ENCODE data around the gene LPCAT2. TPM values are rescaled to one million over a fixed set of nuclear protein-coding genes. Genes with fewer than 3 reads are reported as not detected.

The LPCAT2 gene
- total and polyA plus RNA-seq, 2 of the 13 experiments (the other 11 are each of a cell fraction or from before 2014, with no cell fraction given): 9.9 to 17.6 TPM

- 2% methylated on average over 7 of the region's 7 CpGs for WGBS (ENCODE audit: low lambda C conversion rate)
- TF ChIP-seq GATAD2A (CRISPR knock-in tag; IDR thresholded peaks at IDR 0.05) (0 out of 2 replicates have a peak, but pooled peaks have one; percentile 39), RARA (CRISPR knock-in tag; IDR thresholded peaks at IDR 0.05) (0 out of 2 replicates have a peak, but pooled peaks have one; percentile 46), NR2F6 (IDR thresholded peaks at IDR 0.05) (peak; percentile 74), NR2F6 (CRISPR knock-in tag; IDR thresholded peaks at IDR 0.05) (peak; percentile 69), GABPA (IDR thresholded peaks at IDR 0.05; ENCODE audit: low read depth, low read length) (no peak), GABPA (CRISPR knock-in tag; IDR thresholded peaks at IDR 0.05; ENCODE audit: low read depth) (peak; percentile 31; the same call in 1 of the 2 replicates), HINFP (CRISPR knock-in tag; IDR thresholded peaks at IDR 0.05; ENCODE audit: low read depth) (no peak), ZNF136 (CRISPR knock-in tag; IDR thresholded peaks at IDR 0.05; ENCODE audit: low read depth) (no peak), RXRB (CRISPR knock-in tag; IDR thresholded peaks at IDR 0.05; ENCODE audit: borderline replicate concordance) (peak; percentile 57; the same call in 1 of the 2 replicates), ZNF580 (CRISPR knock-in tag; IDR thresholded peaks at IDR 0.05; ENCODE audit: borderline replicate concordance, low read depth) (peak; percentile 30; the same call in 1 of the 2 replicates), KDM1A (CRISPR knock-in tag; IDR thresholded peaks at IDR 0.05) (peak; percentile 38; the same call in 1 of the 2 replicates), POGZ (CRISPR knock-in tag; IDR thresholded peaks at IDR 0.05) (0 out of 2 replicates have a peak, but pooled peaks have one; percentile 22), ISL2 (CRISPR knock-in tag; IDR thresholded peaks at IDR 0.05) (0 out of 2 replicates have a peak, but pooled peaks have one; percentile 20), ELF3 (CRISPR knock-in tag; IDR thresholded peaks at IDR 0.05) (peak; percentile 53; the same call in 1 of the 2 replicates)
- TF ChIP-seq, protein P1, sequence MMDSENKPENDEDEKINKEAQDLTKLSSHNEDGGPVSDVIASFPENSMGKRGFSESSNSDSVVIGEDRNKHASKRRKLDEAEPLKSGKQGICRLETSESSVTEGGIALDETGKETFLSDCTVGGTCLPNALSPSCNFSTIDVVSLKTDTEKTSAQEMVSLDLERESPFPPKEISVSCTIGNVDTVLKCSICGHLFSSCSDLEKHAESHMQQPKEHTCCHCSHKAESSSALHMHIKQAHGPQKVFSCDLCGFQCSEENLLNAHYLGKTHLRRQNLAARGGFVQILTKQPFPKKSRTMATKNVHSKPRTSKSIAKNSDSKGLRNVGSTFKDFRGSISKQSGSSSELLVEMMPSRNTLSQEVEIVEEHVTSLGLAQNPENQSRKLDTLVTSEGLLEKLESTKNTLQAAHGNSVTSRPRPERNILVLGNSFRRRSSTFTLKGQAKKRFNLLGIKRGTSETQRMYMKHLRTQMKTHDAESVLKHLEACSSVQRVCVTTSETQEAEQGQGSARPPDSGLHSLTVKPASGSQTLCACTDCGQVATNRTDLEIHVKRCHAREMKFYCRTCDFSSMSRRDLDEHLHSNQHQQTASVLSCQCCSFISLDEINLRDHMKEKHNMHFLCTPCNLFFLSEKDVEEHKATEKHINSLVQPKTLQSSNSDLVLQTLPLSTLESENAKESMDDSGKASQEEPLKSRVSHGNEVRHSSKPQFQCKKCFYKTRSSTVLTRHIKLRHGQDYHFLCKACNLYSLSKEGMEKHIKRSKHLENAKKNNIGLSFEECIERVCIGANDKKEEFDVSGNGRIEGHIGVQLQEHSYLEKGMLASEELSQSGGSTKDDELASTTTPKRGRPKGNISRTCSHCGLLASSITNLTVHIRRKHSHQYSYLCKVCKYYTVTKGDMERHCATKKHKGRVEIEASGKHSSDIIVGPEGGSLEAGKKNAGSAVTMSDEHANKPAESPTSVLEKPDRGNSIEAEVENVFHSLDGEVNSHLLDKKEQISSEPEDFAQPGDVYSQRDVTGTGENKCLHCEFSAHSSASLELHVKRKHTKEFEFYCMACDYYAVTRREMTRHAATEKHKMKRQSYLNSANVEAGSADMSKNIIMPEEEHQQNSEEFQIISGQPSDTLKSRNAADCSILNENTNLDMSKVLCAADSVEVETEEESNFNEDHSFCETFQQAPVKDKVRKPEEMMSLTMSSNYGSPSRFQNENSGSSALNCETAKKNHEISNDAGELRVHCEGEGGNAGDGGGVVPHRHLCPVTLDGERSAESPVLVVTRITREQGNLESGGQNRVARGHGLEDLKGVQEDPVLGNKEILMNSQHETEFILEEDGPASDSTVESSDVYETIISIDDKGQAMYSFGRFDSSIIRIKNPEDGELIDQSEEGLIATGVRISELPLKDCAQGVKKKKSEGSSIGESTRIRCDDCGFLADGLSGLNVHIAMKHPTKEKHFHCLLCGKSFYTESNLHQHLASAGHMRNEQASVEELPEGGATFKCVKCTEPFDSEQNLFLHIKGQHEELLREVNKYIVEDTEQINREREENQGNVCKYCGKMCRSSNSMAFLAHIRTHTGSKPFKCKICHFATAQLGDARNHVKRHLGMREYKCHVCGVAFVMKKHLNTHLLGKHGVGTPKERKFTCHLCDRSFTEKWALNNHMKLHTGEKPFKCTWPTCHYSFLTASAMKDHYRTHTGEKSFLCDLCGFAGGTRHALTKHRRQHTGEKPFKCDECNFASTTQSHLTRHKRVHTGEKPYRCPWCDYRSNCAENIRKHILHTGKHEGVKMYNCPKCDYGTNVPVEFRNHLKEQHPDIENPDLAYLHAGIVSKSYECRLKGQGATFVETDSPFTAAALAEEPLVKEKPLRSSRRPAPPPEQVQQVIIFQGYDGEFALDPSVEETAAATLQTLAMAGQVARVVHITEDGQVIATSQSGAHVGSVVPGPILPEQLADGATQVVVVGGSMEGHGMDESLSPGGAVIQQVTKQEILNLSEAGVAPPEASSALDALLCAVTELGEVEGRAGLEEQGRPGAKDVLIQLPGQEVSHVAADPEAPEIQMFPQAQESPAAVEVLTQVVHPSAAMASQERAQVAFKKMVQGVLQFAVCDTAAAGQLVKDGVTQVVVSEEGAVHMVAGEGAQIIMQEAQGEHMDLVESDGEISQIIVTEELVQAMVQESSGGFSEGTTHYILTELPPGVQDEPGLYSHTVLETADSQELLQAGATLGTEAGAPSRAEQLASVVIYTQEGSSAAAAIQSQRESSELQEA (CRISPR knock-in tag; IDR thresholded peaks at IDR 0.05; ENCODE audit: not compliant biosample characterization): no peak
- TF ChIP-seq, protein P2, sequence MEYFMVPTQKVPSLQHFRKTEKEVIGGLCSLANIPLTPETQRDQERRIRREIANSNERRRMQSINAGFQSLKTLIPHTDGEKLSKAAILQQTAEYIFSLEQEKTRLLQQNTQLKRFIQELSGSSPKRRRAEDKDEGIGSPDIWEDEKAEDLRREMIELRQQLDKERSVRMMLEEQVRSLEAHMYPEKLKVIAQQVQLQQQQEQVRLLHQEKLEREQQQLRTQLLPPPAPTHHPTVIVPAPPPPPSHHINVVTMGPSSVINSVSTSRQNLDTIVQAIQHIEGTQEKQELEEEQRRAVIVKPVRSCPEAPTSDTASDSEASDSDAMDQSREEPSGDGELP (IDR thresholded peaks at IDR 0.05; ENCODE audit: borderline replicate concordance, low read depth): peak; percentile 75; the same call in 1 of the 2 replicates
These were observed 2.8 kb upstream of the LPCAT2 start for GRCh38 chr16:55506083-55506482.

More at GRCh38 chr16:55506083-55506482, 2.8 kb upstream of the LPCAT2 start:
- FAIRE-seq: no peak
- no peak overlapping the region for H3K9ac ChIP-seq (ENCODE audit: insufficient read depth, low read depth, low read length)
- no peak overlapping the region for H2AFZ ChIP-seq (ENCODE audit: low read length)
- no peaks in the 10 kb centered on the region for H4K20me1 ChIP-seq (ENCODE audit: insufficient read depth, low read length)
- ChIA-PET POLR2A (no interaction called here), CTCF (ENCODE audit: low intra/inter-chr PET ratio, low total read pairs) (no interaction called here)
- BruUV-seq (replicated peaks): no TSS peak
- peaks cover 6% of the 10 kb centered on the region for H3K79me2 ChIP-seq (ENCODE audit: insufficient read depth, low read length)
- peak; percentile 82 for DNase-seq (ENCODE audit: low spot score)
- H3K27ac ChIP-seq (ENCODE audit: extremely low read length, insufficient read depth, low read length): no peak overlapping the region
- peaks cover 59% of the 10 kb centered on the region for H3K4me1 ChIP-seq (ENCODE audit: insufficient read depth, low read length)
- no peaks in the 10 kb centered on the region for H3K27me3 ChIP-seq (ENCODE audit: control insufficient read depth in 1 of 2, insufficient read depth in 2 of 2, low read length in 2 of 2)
- ATAC-seq: peak; percentile 4; the same call in 1 of the 3 replicates
- peak overlapping the region in 1 of 3 experiments; percentile 31; a peak in 1 of 6 replicates for H3K4me3 ChIP-seq (replicated peaks in 1 of 3; ENCODE audit: insufficient read depth in 1 of 3, low read depth in 2 of 3, low read length in 3 of 3)
- intact Hi-C loops (cut with micrococcal nuclease; ENCODE audit: unreplicated experiment) (loop anchor here (5.0 kb wide), 1 partner anchor 116 kb away; no protein-coding TSS in a partner anchor), in situ Hi-C loops (cut with HindIII; ENCODE audit: extremely low pct_ligation_motif_present, low pct_unique_long_range_greater_than_20kb) (no loop called here)
- H3K4me2 ChIP-seq (ENCODE audit: low read depth, low read length): peak overlapping the region; percentile 59
- H3K9me3 ChIP-seq (ENCODE audit: low read length): no peaks in the 10 kb centered on the region
- no peaks in the 10 kb centered on the region for H3K36me3 ChIP-seq (replicated peaks in 1 of 2; ENCODE audit: control insufficient read depth in 1 of 2, insufficient read depth in 2 of 2, low read length in 2 of 2)

Data from HepG2 (cell line).